HUES6 (cell line): ENCODE data around the gene TMEM187.

ENCODE experiments used
- H3K27ac ChIP-seq: 2 replicates; pipeline ENCODE4 v1.7.0; 2013; ENCODE audit warnings: low read depth, mild to moderate bottlenecking, low read length, inconsistent platforms
- H3K27me3 ChIP-seq: 2 replicates; pipeline ENCODE4 v1.6.1; 2013; ENCODE audit warnings: low read length; ENCODE audit not compliant: control insufficient read depth, insufficient read depth
- H3K36me3 ChIP-seq: 2 replicates; pipeline ENCODE4 v1.6.1; 2013; ENCODE audit warnings: low read length; ENCODE audit not compliant: control insufficient read depth, insufficient read depth
- H3K4me1 ChIP-seq: 2 replicates; pipeline ENCODE4 v1.6.1; 2013; ENCODE audit warnings: low read length; ENCODE audit not compliant: control insufficient read depth, insufficient read depth
- H3K4me3 ChIP-seq: 2 replicates; pipeline ENCODE4 v1.5.1; 2013; ENCODE audit warnings: low read depth, low read length
- H3K9ac ChIP-seq: one replicate; pipeline ENCODE4 v1.6.1; 2013; ENCODE audit warnings: mild to moderate bottlenecking, low read length
- H3K9me3 ChIP-seq: 2 replicates; pipeline ENCODE4 v1.6.1; 2013; ENCODE audit warnings: low read depth, low read length; ENCODE audit not compliant: control insufficient read depth, insufficient read depth

The TMEM187 gene

GRCh38 chrX:154017766-154018517 lies 45.4 kb downstream of the TMEM187 start:
- Histone ChIP-seq H3K4me1 (peaks cover 52% of the 10 kb centered on the region), H3K9ac (no peak overlapping the region), H3K36me3 (peaks cover 28% of the 10 kb centered on the region), H3K27ac (no peak overlapping the region), H3K9me3 (peaks cover 9% of the 10 kb centered on the region; the same call in 1 of the 2 replicates), H3K27me3 (no peaks in the 10 kb centered on the region), H3K4me3 (no peak overlapping the region; the same call in 1 of the 2 replicates)

- no peaks in the 10 kb centered on the region for H3K27me3 ChIP-seq
- H3K4me1 ChIP-seq, result peaks cover 46% of the 10 kb centered on the region
- peak overlapping the region; percentile 69 for H3K9ac ChIP-seq
- peaks cover 28% of the 10 kb centered on the region for H3K36me3 ChIP-seq
- H3K9me3 ChIP-seq, result peaks cover 6% of the 10 kb centered on the region; the same call in 1 of the 2 replicates
- H3K27ac ChIP-seq, result no peak overlapping the region
- peak overlapping the region; percentile 52 for H3K4me3 ChIP-seq
Observed at GRCh38 chrX:154018518-154019060, 46.0 kb downstream of the TMEM187 start.

- Histone ChIP-seq H3K4me1 (peaks cover 46% of the 10 kb centered on the region), H3K27me3 (no peaks in the 10 kb centered on the region), H3K27ac (no peak overlapping the region), H3K9ac (peak overlapping the region; percentile 69), H3K9me3 (peaks cover 6% of the 10 kb centered on the region; the same call in 1 of the 2 replicates), H3K4me3 (peak overlapping the region; percentile 52), H3K36me3 (peaks cover 28% of the 10 kb centered on the region)
Observed at GRCh38 chrX:154019061-154019621, 46.6 kb downstream of the TMEM187 start.

GRCh38 chrX:154019633-154020528 lies 47.3 kb downstream of the TMEM187 start, which contains the start of gene IRAK1:
TSS of gene IRAK1 (minus strand) at chrX:154019902. CDS start at chrX:154019812, 90 bp downstream.
- no peaks in the 10 kb centered on the region for H3K27me3 ChIP-seq
- peak within 1 kb of the TSS; percentile 54 for H3K4me3 ChIP-seq
- peaks cover 6% of the 10 kb centered on the region; the same call in 1 of the 2 replicates for H3K9me3 ChIP-seq

GRCh38 chrX:154020536-154021115 lies 48.1 kb downstream of the TMEM187 start:
- peak overlapping the region; percentile 54 for H3K4me3 ChIP-seq
- H3K27ac ChIP-seq, result peak overlapping the region; percentile 87; the same call in 1 of the 2 replicates
- H3K9me3 ChIP-seq, result peaks cover 6% of the 10 kb centered on the region; the same call in 1 of the 2 replicates
- H3K36me3 ChIP-seq, result peaks cover 25% of the 10 kb centered on the region
- H3K9ac ChIP-seq, result peak overlapping the region; percentile 79
- H3K27me3 ChIP-seq, result no peaks in the 10 kb centered on the region
- H3K4me1 ChIP-seq, result peaks cover 40% of the 10 kb centered on the region

More at GRCh38 chrX:154019633-154020528, 47.3 kb downstream of the TMEM187 start, which contains the start of gene IRAK1:
- H3K36me3 ChIP-seq, result peaks cover 28% of the 10 kb centered on the region
- peaks cover 44% of the 10 kb centered on the region for H3K4me1 ChIP-seq
- peak within 1 kb of the TSS; percentile 79 for H3K9ac ChIP-seq
- H3K27ac ChIP-seq, result peak within 1 kb of the TSS; percentile 87; the same call in 1 of the 2 replicates

- peaks cover 20% of the 10 kb centered on the region for H3K36me3 ChIP-seq
- H3K4me1 ChIP-seq, result peaks cover 36% of the 10 kb centered on the region
- no peak overlapping the region for H3K4me3 ChIP-seq
- peaks cover 6% of the 10 kb centered on the region; the same call in 1 of the 2 replicates for H3K9me3 ChIP-seq
- peak overlapping the region; percentile 14 for H3K9ac ChIP-seq
- H3K27ac ChIP-seq, result no peak overlapping the region
- no peaks in the 10 kb centered on the region for H3K27me3 ChIP-seq
Observed at GRCh38 chrX:154021131-154021611, 48.6 kb downstream of the TMEM187 start.

- H3K9me3 ChIP-seq, result peaks cover 7% of the 10 kb centered on the region; the same call in 1 of the 2 replicates
- no peak overlapping the region for H3K4me3 ChIP-seq
- peaks cover 11% of the 10 kb centered on the region for H3K36me3 ChIP-seq
- H3K27ac ChIP-seq, result no peak overlapping the region
- H3K9ac ChIP-seq, result no peak overlapping the region
- H3K27me3 ChIP-seq, result no peaks in the 10 kb centered on the region
- H3K4me1 ChIP-seq, result peaks cover 36% of the 10 kb centered on the region
Observed at GRCh38 chrX:154022108-154022507, 49.6 kb downstream of the TMEM187 start.

GRCh38 chrX:154023276-154024000 lies 50.9 kb downstream of the TMEM187 start:
- Histone ChIP-seq H3K27me3 (no peaks in the 10 kb centered on the region), H3K9me3 (peaks cover 9% of the 10 kb centered on the region; the same call in 1 of the 2 replicates), H3K4me3 (no peak overlapping the region), H3K4me1 (peaks cover 35% of the 10 kb centered on the region), H3K9ac (no peak overlapping the region), H3K27ac (no peak overlapping the region), H3K36me3 (peaks cover 6% of the 10 kb centered on the region; the same call in 1 of the 2 replicates)

- H3K27me3 ChIP-seq, result no peaks in the 10 kb centered on the region
- peaks cover 9% of the 10 kb centered on the region; the same call in 1 of the 2 replicates for H3K9me3 ChIP-seq
- H3K36me3 ChIP-seq, result peaks cover 10% of the 10 kb centered on the region; the same call in 1 of the 2 replicates
- no peak overlapping the region for H3K4me3 ChIP-seq
- H3K9ac ChIP-seq, result no peak overlapping the region
- H3K27ac ChIP-seq, result no peak overlapping the region
- H3K4me1 ChIP-seq, result peaks cover 29% of the 10 kb centered on the region
Observed at GRCh38 chrX:154024271-154024670, 51.7 kb downstream of the TMEM187 start.
